AG09319 (cell line): ENCODE measurements around the gene DNAH8.
"Not testable (repeated sequence)": the region's sequence is repeated elsewhere in the genome, so short reads cannot be mapped to it uniquely, and the experiment has no call there.

Experiments used
- DNase-seq: peaks from one replicate; pipeline ENCODE4 v3.0.0-alpha.2; 2010; ENCODE audit warnings: low read depth; ENCODE audit errors: extremely low read depth
- TF ChIP-seq, protein P1 (sequence below): IDR thresholded peaks from 2 replicates; pipeline ENCODE4 v1.5.1; 2011; ENCODE audit warnings: low read depth, mild to moderate bottlenecking, inconsistent platforms, low read length, moderate library complexity

DNAH8 gene

DNA sequence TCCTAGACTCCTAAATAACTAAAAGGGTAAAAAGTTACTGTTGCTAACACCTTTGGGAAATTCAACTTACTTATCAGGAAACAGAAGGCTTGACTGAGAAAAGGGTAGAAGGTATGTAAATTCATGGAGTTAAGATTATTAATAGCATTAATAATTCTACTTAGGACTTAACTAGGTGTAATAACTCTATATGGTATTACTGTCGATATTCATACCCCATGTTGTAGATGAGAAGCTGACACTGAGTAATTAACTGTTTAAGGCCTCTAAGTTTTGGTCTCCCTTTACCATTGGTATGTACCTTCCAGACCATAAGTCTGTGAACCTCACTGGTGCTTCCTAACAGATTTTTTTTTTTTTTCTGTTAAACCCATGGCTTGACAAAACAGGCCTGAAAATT is 27.6 kb upstream of the DNAH8 start:
- no peak for DNase-seq
- TF ChIP-seq, protein P1, sequence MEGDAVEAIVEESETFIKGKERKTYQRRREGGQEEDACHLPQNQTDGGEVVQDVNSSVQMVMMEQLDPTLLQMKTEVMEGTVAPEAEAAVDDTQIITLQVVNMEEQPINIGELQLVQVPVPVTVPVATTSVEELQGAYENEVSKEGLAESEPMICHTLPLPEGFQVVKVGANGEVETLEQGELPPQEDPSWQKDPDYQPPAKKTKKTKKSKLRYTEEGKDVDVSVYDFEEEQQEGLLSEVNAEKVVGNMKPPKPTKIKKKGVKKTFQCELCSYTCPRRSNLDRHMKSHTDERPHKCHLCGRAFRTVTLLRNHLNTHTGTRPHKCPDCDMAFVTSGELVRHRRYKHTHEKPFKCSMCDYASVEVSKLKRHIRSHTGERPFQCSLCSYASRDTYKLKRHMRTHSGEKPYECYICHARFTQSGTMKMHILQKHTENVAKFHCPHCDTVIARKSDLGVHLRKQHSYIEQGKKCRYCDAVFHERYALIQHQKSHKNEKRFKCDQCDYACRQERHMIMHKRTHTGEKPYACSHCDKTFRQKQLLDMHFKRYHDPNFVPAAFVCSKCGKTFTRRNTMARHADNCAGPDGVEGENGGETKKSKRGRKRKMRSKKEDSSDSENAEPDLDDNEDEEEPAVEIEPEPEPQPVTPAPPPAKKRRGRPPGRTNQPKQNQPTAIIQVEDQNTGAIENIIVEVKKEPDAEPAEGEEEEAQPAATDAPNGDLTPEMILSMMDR = no peak

DNA sequence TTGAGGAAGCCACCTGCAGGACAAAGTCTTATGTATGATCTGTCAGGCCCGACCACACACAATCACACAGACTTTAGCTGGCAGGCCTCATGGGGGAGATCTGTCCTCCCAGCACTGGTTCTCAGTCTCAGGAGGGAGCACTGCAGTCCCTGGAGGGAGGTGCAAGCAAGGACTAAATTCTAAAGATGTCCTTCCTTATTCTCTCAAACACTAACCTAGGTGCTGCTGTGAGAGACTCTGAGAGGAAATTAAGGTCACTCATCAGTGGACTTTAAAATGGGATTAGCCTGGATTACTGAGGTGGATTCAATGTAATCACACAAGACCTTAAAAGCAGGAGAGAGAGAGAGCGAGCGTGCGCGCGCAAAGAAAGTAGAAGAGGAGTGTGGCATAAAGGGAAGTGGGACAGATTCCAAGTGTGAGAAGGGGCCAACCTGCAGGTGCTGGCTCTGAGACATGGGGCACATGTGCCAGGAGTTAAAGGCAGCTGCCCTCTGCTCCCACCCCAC is 26.5 kb upstream of the DNAH8 start:
- no peak for DNase-seq
- TF ChIP-seq, protein P1 = no peak

DNA sequence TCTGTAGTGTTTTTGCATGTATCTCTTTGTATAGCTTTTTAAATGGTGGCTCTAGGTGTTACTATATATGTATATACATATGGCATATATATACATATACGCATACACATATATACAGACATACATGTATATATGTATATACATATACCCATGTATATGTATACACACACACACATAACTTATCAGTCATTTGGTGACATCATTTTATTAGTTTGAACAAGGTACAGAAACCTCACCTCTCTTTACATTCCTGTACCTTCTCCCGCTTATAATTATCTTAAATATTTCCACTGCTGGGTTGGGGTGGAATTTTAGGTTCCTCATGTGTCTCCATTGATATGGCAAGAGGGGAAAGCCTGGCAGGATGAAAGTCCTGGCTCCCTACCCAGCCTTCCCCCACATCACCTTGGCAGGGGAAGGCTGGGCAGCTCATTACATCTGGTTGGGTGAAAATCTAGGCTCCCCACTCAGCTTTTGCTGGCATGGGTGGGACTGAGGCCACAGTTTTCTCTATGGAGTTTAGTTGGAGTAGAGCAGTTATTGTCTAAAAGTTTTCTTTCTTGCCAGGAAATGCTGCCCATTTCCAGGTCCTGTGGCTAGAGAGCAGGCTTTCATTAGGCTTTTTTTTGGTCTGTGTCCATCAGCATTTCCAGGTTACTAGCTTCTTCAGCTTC is 19.7 kb upstream of the DNAH8 start:
- no peak for DNase-seq
- TF ChIP-seq, protein P1 = no peak

DNA sequence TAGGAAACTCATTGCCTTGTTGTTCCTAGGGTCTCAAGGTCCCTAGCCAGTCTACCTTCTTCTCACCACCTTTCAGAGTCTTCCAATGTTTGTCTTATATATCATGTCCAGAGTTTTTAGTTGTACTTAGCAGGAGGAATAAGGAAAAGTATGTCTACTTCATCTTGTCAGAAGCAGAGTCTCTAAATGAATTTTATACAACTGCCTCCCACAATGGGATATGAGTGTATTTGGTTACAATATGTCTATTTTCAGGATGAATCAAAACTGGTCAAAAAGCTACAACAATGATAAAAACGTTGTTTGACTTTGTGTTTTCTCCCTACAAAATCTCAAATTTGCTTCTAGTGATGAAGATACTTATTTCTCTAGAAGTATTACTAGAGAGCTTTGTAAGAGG is 19.2 kb upstream of the DNAH8 start:
- TF ChIP-seq, protein P1 = no peak
- no peak for DNase-seq

DNA sequence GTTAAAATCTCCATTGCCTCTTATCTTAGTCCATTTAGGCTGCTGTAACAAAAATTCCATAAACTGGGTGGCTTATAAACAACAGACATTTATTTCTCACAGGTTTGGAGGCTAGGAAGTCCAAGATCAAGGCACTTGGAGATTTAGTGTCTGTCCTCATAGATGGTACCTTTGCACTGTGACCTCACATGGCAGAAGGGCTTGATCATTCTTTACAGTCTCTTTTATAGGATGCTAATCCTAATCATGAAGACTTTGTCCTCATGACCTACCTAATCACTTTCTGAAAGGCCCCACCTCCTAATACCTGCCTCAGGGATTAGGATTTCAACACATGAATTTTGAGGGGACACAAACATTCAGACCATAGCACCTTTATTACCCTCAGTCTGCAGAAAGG is 18.8 kb upstream of the DNAH8 start:
- no peak for DNase-seq
- TF ChIP-seq, protein P1 = no peak

DNA sequence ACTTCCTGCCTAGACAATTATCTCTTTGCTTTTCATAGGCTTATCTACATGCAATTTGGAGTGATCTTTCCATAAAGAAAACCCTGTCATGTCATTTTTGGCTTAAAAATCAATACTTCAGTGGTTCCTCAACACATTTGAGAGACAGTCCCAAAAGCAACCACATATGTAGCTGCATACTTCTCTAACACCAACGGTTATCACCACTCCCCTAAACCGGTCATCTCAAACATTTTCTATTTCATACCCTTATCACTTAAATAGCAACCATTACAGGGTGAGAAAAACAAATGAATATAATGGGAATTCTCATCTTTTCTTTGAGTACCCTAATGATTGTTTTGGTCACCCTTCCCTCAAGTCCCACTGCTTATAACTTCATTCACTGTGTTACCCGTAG is 17.3 kb upstream of the DNAH8 start:
- no peak for DNase-seq
- TF ChIP-seq, protein P1 = no peak

DNA sequence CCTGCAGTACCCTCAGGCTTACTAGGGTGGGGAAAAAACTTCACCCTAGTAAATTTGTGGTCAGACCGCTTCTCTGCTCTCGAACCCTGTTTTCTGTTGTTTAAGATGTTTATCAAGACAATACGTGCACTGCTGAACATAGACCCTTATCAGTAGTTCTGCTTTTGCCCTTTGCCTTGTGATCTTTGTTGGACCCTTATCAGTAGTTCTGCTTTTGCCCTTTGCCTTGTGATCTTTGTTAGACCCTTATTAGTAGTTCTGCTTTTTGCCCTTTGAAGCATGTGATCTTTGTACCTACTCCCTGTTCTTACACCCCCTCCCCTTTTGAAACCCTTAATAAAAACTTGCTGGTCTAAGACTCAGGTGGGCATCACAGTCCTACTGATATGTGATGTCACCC is 15.4 kb upstream of the DNAH8 start:
- DNase-seq = not testable (repeated sequence)

DNA sequence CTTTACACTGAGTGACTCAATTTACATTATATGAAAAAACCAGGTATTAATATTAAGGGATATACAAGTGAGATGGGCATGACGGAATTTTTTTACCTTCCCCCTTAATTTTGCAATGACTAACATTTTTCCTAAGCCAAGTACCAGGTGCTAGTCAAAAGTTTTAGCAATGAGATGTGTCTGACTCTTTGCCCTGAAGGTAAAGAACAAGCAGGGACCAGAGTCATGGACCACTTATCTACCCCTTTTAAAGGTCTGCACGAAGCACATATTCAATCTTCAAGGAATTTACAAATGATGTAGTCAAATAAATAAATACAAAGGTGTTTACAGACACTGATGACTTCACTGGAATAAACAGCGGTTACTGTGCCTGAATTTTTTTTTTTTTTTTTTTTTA is 13.6 kb upstream of the DNAH8 start:
- DNase-seq = no peak
- TF ChIP-seq, protein P1 = no peak
